Esophagus squamous epithelium (tissue), 5 donors: Measurements from ENCODE around the gene SCAMP1. TPM values are rescaled to one million over a fixed set of nuclear protein-coding genes. Genes with fewer than 3 reads are reported as not detected.

Source experiments
- DNase-seq: peaks from one replicate; lab custom pipeline; 2025; lab: John Stamatoyannopoulos, UW
- H3K27ac ChIP-seq, 4 donors: fragments of 200-600 bp; sonication (generic); one replicate each; pipeline ENCODE4 v1.5.1; 2016 to 2019; ENCODE audit warnings: mild to moderate bottlenecking in 1 of 4
- H3K27me3 ChIP-seq, 4 donors: fragments of 200-600 bp; sonication (generic); 1 replicate in 3 of 4; 2 replicates in 1 of 4; pipeline versions ENCODE4 v1.5.1 to v1.6.0; 2017 to 2021; ENCODE audit warnings: antibody characterized with exemption in 1 of 4
- H3K36me3 ChIP-seq, 3 donors: fragments of 200-600 bp; sonication (generic); one replicate each; pipeline ENCODE4 v1.5.1; 2016 to 2019
- H3K4me1 ChIP-seq, 3 donors: fragments of 200-600 bp; sonication (generic); one replicate each; pipeline ENCODE4 v1.5.1; 2017 to 2019
- H3K4me3 ChIP-seq, 4 donors: fragments of 200-600 bp; sonication (generic); 1 replicate in 3 of 4; 2 replicates in 1 of 4; pipeline ENCODE4 v1.5.1; 2016 to 2019; ENCODE audit warnings: mild to moderate bottlenecking in 2 of 4, moderate library complexity in 1 of 4
- H3K9me3 ChIP-seq, 3 donors: fragments of 200-600 bp; sonication (generic); one replicate each; pipeline ENCODE4 v1.5.1; 2016 to 2019
- CTCF ChIP-seq, 6 experiments: fragments of 450-650 bp in 4 of 6; fragments of 200-600 bp in 2 of 6; sonication (generic) in 2 of 6; IDR thresholded peaks; one replicate each; pipeline ENCODE4 v1.5.1; 2016 to 2019; ENCODE audit warnings: antibody characterized with exemption in 6 of 6, mild to moderate bottlenecking in 4 of 6, moderate library complexity in 4 of 6
- POLR2A ChIP-seq, 4 donors: fragments of 450-650 bp; IDR thresholded peaks; one replicate each; pipeline ENCODE4 v1.6.1; 2017; ENCODE audit warnings: antibody characterized with exemption in 4 of 4, mild to moderate bottlenecking in 4 of 4, moderate library complexity in 3 of 4
- WGBS, 2 donors: methylation state at CpG; one replicate each; pipeline ENCODE4 v1.1.5; 2018; 5-methylcytosine and 5-hydroxymethylcytosine counted together
- intact Hi-C: fragments of 100-400 bp; cut with DNase I; formaldehyde crosslinking; loops from one replicate; pipeline ENCODE4 v1.15.0; 2022
- total RNA-seq, 4 donors: library from RNA; depleted of rRNA; stranded (reverse); fragments of >200 nt; gene quantifications; one replicate each; pipeline ENCODE4 v1.1.0, GENCODE V29; 2016
- donor health status: DM: yes; HTN: yes; CAD: no.

The SCAMP1 gene
- total RNA-seq, 4 donors from 2014 or later: 15.2 to 27.6 (median 21.3) TPM

DNA sequence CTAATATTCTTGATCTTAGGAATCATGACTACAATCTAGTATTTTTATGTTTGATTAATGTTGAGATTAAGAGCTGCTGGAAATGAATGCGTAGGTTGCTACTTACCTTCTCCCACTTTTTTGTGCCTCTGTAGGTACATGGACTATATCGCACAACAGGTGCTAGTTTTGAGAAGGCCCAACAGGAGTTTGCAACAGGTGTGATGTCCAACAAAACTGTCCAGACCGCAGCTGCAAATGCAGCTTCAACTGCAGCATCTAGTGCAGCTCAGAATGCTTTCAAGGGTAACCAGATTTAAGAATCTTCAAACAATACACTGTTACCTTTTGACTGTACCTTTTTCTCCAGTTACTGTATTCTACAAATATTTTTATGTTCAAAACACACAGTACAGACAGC, 115.0 kb downstream of the SCAMP1 start:
- Histone ChIP-seq H3K9me3 (no peaks in the 10 kb centered on the region), H3K27me3 (no peaks in the 10 kb centered on the region), H3K4me1 (no peaks in the 10 kb centered on the region), H3K27ac (no peak overlapping the region), H3K4me3 (no peak overlapping the region), H3K36me3 (peaks cover 0 to 5% (median 0%) of the 10 kb centered on the region in 3 donors)
- intact Hi-C loops: no loop called here
- no peak for DNase-seq
- no peak for TF ChIP-seq CTCF (IDR thresholded peaks at IDR 0.05)
- WGBS, 2 donors: 91 to 97% methylated on average over 3 of the region's 3 CpGs

DNA sequence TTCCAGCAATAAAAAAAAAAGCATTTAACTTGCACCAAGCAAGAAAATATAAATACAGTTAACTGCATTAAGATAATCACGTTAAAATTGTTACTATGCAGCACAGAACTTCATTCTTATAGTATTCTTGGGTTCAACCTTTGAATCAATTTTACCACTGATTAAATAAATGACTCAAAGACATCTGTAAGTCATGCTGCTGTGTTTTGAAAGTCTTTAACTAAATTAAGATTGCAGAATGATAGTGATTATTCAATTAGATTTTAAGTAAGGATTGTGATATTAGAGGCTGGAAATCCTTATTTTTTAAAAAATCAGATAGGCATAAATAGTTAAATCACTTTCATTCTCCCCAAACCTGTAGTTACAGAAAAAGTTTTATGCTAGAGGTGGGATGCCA, 116.4 kb downstream of the SCAMP1 start:
- Histone ChIP-seq H3K9me3 (no peaks in the 10 kb centered on the region), H3K27me3 (no peaks in the 10 kb centered on the region), H3K4me3 (no peak overlapping the region), H3K36me3 (peaks cover 0 to 5% (median 0%) of the 10 kb centered on the region in 3 donors), H3K27ac (no peak overlapping the region), H3K4me1 (no peaks in the 10 kb centered on the region)
- 84 to 93% methylated on average over 1 of the region's 1 CpG for WGBS, 2 donors
- TF ChIP-seq CTCF (IDR thresholded peaks at IDR 0.05) (no peak), POLR2A (IDR thresholded peaks at IDR 0.05) (no peak)
- no peak for DNase-seq
- intact Hi-C loops: no loop called here

DNA sequence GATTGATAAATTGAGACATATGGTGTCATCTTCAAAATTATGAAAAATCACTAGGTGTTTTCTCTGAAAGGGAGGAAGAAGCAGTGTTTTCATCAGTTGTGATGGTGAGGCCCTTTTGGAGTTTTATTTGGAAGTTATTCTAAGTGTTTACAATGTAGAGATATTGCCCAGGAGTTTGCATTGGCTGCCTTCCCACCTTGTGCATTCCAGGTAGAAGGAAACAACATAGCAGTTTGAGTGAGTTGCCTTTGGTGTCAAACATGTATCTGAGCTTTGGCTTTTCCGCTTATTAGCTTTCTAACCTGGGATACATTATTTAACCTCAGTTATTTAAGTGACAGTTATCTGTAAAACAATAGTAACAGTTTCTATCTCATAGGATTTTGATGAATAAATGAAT, 122.5 kb downstream of the SCAMP1 start:
- H3K27ac ChIP-seq: no peak overlapping the region

DNA sequence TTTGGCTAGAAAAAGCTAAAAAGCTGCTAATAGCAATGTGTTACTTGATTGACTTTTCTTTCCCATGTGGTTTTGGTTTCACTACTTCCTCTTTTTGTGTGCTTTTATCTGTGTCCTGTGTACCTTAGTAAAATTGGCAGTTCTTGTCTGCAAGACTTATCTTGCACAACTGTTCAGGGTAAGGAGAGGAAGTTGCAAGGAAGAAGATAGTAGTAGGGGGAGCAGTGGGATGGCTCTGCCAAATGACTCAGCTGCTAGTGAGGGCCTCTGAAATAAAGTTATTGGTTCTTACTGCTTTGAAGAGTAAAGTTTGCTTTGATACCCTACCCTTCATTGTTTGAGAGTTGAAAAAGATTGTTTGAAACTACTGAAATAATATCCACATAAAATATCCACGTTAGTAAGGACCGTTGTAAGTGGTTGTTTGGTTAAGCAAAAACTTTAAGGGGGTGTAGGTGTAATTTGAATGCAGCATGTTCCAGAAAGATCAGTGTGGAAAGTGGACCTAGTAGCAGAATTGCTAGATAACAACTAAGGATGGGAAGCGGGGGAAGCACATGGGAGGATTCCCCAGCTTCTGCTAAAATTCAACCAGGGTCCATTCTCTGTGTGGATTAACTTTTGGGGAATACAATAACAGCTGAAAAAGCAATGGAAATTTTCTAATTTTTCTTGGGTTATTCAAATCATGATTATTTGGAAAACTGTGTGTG, 123.5 kb downstream of the SCAMP1 start:
- no peaks in the 10 kb centered on the region for H3K27me3 ChIP-seq
- H3K36me3 ChIP-seq: peaks cover 0 to 14% (median 0%) of the 10 kb centered on the region in 3 donors
- peaks cover 0 to 11% (median 0%) of the 10 kb centered on the region in 3 donors for H3K4me1 ChIP-seq
- no peak overlapping the region for H3K4me3 ChIP-seq
- TF ChIP-seq CTCF (IDR thresholded peaks at IDR 0.05) (no peak), POLR2A (IDR thresholded peaks at IDR 0.05) (no peak)
- 65 to 82% methylated on average over 3 of the region's 3 CpGs for WGBS, 2 donors
- peak overlapping the region in 2 of 4 donors; percentile 3 to 25 for H3K27ac ChIP-seq
- intact Hi-C loops: no loop called here
- no peak for DNase-seq
- no peaks in the 10 kb centered on the region for H3K9me3 ChIP-seq

More for the DNA sequence above, 122.5 kb downstream of the SCAMP1 start:
- DNase-seq: no peak
- Histone ChIP-seq H3K27me3 (no peaks in the 10 kb centered on the region), H3K36me3 (peaks cover 0 to 3% (median 0%) of the 10 kb centered on the region in 3 donors), H3K4me3 (no peak overlapping the region), H3K9me3 (no peaks in the 10 kb centered on the region), H3K4me1 (peaks cover 0 to 11% (median 0%) of the 10 kb centered on the region in 3 donors)
- intact Hi-C loops: no loop called here
- TF ChIP-seq POLR2A (IDR thresholded peaks at IDR 0.05) (no peak), CTCF (IDR thresholded peaks at IDR 0.05) (no peak)
- WGBS, 2 donors: 100% methylated on average over 1 of the region's 1 CpG

GRCh38 chr5:78486218-78486617, 125.8 kb downstream of the SCAMP1 start:
- TF ChIP-seq POLR2A (IDR thresholded peaks at IDR 0.05) (no peak), CTCF (IDR thresholded peaks at IDR 0.05) (no peak)
- H3K4me1 ChIP-seq: peaks cover 0 to 15% (median 0%) of the 10 kb centered on the region in 3 donors
- WGBS, 2 donors: 90 to 94% methylated on average over 2 of the region's 2 CpGs
- DNase-seq: no peak
- intact Hi-C loops: no loop called here
- peaks cover 0 to 15% (median 0%) of the 10 kb centered on the region in 3 donors for H3K36me3 ChIP-seq
- no peaks in the 10 kb centered on the region for H3K9me3 ChIP-seq
- no peak overlapping the region for H3K4me3 ChIP-seq
- no peak overlapping the region for H3K27ac ChIP-seq
- no peaks in the 10 kb centered on the region for H3K27me3 ChIP-seq
